Psoas muscle (tissue), 8 donors: Measurements from ENCODE around the gene LEMD1. TPM values are rescaled to one million over a fixed set of nuclear protein-coding genes. Genes with fewer than 3 reads are reported as not detected.
A peak's percentile ranks its signal among the peaks of the same experiment; 100 is the strongest.

Source experiments
- ATAC-seq, 4 donors: fragments of 200-7000 bp; cut with Tn5 transposase; one replicate each; pipeline ENCODE4 v1.9.1; 2020; ENCODE audit warnings: moderate library complexity in 3 of 4, mild to moderate bottlenecking in 2 of 4
- DNase-seq, 2 donors: peaks; one replicate each; pipeline ENCODE4 v3.0.0-alpha.2; 2020
- H3K27ac ChIP-seq: fragments of 200-600 bp; one replicate; pipeline ENCODE4 v1.8.0; 2022
- H3K27me3 ChIP-seq, 3 donors: fragments of 200-600 bp in 1 of 3; one replicate each; pipeline versions ENCODE4 v1.6.1 to v1.8.0; 2013 to 2022; ENCODE audit warnings: low read length in 2 of 3, mild to moderate bottlenecking in 2 of 3, moderate library complexity in 1 of 3; ENCODE audit not compliant: insufficient read depth in 3 of 3
- H3K36me3 ChIP-seq, 2 donors: fragments of 200-600 bp in 1 of 2; one replicate each; pipeline versions ENCODE4 v1.6.1 to v1.8.0; 2013 to 2022; ENCODE audit warnings: low read depth in 1 of 2, mild to moderate bottlenecking in 1 of 2, moderate library complexity in 1 of 2; ENCODE audit not compliant: insufficient read depth in 1 of 2
- H3K4me1 ChIP-seq: fragments of 200-600 bp; one replicate; pipeline ENCODE4 v1.8.0; 2022
- H3K4me3 ChIP-seq: fragments of 200-600 bp; one replicate; pipeline ENCODE4 v1.8.0; 2022; ENCODE audit warnings: mild to moderate bottlenecking
- H3K9me3 ChIP-seq: fragments of 200-600 bp; one replicate; pipeline ENCODE4 v1.8.0; 2022
- WGBS, 3 donors: extraction: QIAGEN DNeasy Blood & Tissue Kit; methylation state at CpG; one replicate each; pipeline versions ENCODE4 v1.1.6 to v1.1.7; 2013; 5-methylcytosine and 5-hydroxymethylcytosine counted together
- intact Hi-C, 2 donors: fragments of 100-400 bp; cut with DNase I; formaldehyde crosslinking; loops; one replicate each; pipeline versions ENCODE4 v1.11.0 to v1.14.2; 2022
- polyA plus RNA-seq, 3 donors: library from polyadenylated mRNA; stranded (reverse); fragments of 200-250 nt; gene quantifications; one replicate each; pipeline ENCODE4 v1.2.3, GENCODE V29; 2013
- total RNA-seq, 4 donors: library from RNA; stranded (reverse); fragmentation: NEBNext Ultra II Directional in 2 of 4; extraction: Animal tissue kit (Norgen Biotek cat#: 25700) in 2 of 4; gene quantifications; one replicate each; pipeline versions ENCODE4 v1.2.1 to v1.2.4, GENCODE V29; 2021 to 2023
- TF ChIP-seq, protein P1 (sequence below): fragments of 200-600 bp; IDR thresholded peaks from one replicate; pipeline ENCODE4 v1.8.0; 2022; ENCODE audit warnings: antibody characterized with exemption
- donor health status: healthy with polysubstance abuse.
- donor health status: DM: no; HTN: no; CAD: no; lungs with moderate emphysema.
- donor health status: Bipolar disorder and iron deficiency.
- donor health status: healthy.
- donor health status: DM: yes; HTN: yes; CAD: no.
- donor health status: DM: no; HTN: no; CAD: no.
- donor health status: DM: no; HTN: no; CAD: no.
- donor health status: DM: yes; HTN: yes; CAD: no.

Gene LEMD1
- total and polyA plus RNA-seq, 7 donors, result not detected

DNA sequence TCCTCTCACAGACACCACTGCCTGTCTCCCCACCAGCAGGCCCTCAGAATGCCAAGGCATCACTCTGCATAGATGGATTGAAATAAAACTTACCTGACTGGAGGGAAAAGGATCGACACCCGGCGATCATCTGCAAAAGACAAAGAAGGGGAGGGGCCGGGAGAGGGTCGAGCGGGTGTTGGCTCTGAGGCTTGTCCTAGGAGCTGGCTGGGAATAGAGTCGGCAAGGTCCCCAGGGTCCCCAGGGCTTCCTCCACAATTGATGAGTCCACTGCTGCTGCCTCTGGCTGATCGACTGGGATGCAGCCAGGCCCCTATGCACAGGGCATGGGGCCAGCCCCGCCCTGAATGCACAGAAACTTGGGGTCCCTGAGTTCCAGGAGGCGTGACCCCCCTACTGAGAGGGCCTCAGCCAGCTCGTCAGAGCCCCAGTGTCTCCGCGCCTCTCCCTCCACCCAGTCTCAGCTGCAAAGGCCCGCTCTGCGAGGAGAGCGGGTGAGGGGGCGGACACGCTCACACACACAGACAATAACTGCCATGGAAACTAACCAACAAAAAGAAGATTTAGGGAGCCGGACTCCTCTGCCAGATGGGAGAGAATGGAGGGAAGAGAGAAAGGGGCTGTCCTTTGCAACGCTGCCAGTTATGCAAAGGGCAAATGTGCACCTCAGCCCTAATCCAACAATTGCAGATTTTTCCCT, 65.3 kb downstream of the LEMD1 start, which contains the start of gene KLHDC8A:
KLHDC8A (minus strand) TSS at position 483 of the 700 bp plus-strand sequence. CDS start 13,318 bp downstream, outside the sequence.
- H3K36me3 ChIP-seq, result no peaks in the 10 kb centered on the region
- TF ChIP-seq, protein P1, sequence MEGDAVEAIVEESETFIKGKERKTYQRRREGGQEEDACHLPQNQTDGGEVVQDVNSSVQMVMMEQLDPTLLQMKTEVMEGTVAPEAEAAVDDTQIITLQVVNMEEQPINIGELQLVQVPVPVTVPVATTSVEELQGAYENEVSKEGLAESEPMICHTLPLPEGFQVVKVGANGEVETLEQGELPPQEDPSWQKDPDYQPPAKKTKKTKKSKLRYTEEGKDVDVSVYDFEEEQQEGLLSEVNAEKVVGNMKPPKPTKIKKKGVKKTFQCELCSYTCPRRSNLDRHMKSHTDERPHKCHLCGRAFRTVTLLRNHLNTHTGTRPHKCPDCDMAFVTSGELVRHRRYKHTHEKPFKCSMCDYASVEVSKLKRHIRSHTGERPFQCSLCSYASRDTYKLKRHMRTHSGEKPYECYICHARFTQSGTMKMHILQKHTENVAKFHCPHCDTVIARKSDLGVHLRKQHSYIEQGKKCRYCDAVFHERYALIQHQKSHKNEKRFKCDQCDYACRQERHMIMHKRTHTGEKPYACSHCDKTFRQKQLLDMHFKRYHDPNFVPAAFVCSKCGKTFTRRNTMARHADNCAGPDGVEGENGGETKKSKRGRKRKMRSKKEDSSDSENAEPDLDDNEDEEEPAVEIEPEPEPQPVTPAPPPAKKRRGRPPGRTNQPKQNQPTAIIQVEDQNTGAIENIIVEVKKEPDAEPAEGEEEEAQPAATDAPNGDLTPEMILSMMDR, result no peak
- peaks cover 0 to 15% (median 0%) of the 10 kb centered on the region in 3 donors for H3K27me3 ChIP-seq
- H3K4me3 ChIP-seq, result no peak within 1 kb of the TSS
- ATAC-seq (no peak), DNase-seq (no peak)
- intact Hi-C loops, result loop anchor here in 1 of 2 donors (5.0 kb wide), 2 partner anchors 126 to 166 kb away; no protein-coding TSS in a partner anchor
- H3K27ac ChIP-seq, result no peak within 1 kb of the TSS
- no peaks in the 10 kb centered on the region for H3K4me1 ChIP-seq
- WGBS, 3 donors, result 41 to 49% (median 42%) methylated on average over 20 of the region's 20 CpGs
- no peaks in the 10 kb centered on the region for H3K9me3 ChIP-seq

DNA sequence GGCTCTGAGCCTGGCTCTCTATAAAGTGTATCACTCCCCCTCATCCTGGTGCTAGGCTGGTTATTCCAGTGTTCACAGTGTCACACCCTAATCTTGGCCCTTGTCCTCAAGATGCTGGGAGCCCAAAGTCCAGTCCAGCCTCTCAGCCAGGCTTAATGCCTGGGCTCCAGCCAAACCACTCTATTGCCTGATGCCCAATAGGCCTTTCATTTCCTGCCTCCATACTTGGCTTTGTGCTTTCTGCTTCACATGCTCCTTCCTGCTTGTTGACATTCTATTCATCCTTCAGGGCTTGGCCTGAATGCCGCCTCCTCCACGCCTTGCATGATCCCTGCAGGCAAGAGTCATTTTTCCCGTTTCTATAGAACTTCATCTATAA, 66.8 kb downstream of the LEMD1 start:
- no peak overlapping the region for H3K27ac ChIP-seq
- DNase-seq (no peak), ATAC-seq (no peak)
- H3K4me1 ChIP-seq, result no peaks in the 10 kb centered on the region
- TF ChIP-seq, protein P1, result no peak
- WGBS, 3 donors, result 88 to 93% (median 91%) methylated on average over 3 of the region's 3 CpGs
- H3K9me3 ChIP-seq, result no peaks in the 10 kb centered on the region
- no peaks in the 10 kb centered on the region for H3K36me3 ChIP-seq
- intact Hi-C loops, result loop anchor here in 1 of 2 donors (5.0 kb wide), 2 partner anchors 127 to 167 kb away; no protein-coding TSS in a partner anchor
- no peak overlapping the region for H3K4me3 ChIP-seq
- peaks cover 0 to 15% (median 0%) of the 10 kb centered on the region in 3 donors for H3K27me3 ChIP-seq

DNA sequence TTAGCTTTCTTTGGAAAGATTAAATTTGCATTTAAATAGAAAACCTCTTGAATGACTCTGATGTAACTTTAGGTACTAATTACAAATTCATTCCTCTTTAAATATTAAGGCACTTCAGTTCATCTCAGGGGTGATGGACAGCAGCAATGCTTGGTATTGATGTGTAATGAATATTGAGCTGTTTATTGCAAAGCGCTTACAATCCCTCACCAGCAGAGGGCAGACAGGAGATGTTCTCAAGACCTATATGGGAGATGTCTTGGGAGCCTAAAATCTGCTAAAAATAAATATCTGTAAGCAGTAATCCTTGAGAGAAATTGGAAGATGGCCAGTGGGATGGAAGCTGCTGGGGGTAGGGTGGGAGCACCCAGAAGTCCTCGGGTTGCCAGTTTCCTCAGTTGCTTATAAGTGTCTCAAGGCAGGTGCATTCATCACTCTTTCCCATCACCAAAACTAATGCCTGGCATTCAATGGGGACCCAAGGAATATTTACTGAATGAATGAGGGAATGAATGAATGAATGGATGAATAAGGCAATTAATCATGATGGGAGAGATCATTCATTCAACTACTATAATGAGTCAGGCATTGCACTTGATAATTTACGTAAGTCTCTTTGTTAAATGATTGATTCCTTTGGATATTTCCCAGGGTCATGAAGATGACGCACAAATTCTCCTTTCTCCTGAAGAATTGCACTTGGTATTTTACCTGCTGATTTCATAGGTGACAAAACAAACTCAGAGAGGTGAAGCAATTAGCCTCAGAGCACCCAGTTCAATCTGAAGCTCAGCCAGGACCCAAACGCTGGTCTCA, 67.4 kb downstream of the LEMD1 start:
- TF ChIP-seq, protein P1, result peak; percentile 88
- ATAC-seq (peak in 3 of 4 donors; percentile 30 to 74 (median 69)), DNase-seq (no peak)
- Histone ChIP-seq H3K4me3 (no peak overlapping the region), H3K9me3 (no peaks in the 10 kb centered on the region), H3K36me3 (no peaks in the 10 kb centered on the region), H3K27ac (no peak overlapping the region), H3K27me3 (peaks cover 0 to 15% (median 0%) of the 10 kb centered on the region in 3 donors), H3K4me1 (no peaks in the 10 kb centered on the region)
- intact Hi-C loops, result loop anchor here (5.0 kb wide), 3 partner anchors 123 to 168 kb away; no protein-coding TSS in a partner anchor
- WGBS, 3 donors, result 41 to 48% (median 43%) methylated on average over 5 of the region's 5 CpGs

DNA sequence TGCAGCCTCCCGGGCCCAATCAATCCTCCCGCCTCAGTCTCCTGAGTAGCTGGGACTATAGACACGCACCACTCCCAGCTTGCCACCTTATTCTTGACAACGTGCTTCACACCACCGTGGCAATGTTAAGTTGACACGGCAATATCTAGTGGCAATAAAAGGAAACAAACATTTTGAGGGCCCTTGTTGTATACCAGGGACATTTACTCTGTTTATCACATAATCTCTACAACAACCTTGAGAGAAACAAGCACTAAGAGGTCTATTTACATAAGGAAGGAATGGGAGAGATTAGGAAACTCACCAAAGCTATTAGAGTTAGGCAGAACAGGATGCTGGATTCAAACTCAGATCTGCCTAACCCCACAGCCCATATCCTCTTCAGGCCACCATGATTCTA, 68.2 kb downstream of the LEMD1 start:
- H3K27me3 ChIP-seq, result peaks cover 0 to 15% (median 0%) of the 10 kb centered on the region in 3 donors
- DNase-seq (no peak), ATAC-seq (no peak)
- TF ChIP-seq, protein P1, result no peak
- no peak overlapping the region for H3K4me3 ChIP-seq
- intact Hi-C loops, result loop anchor here in 1 of 2 donors (5.0 kb wide), 1 partner anchor 124 kb away; no protein-coding TSS in a partner anchor
- no peaks in the 10 kb centered on the region for H3K9me3 ChIP-seq
- H3K4me1 ChIP-seq, result no peaks in the 10 kb centered on the region
- H3K27ac ChIP-seq, result no peak overlapping the region
- 82 to 87% (median 86%) methylated on average over 6 of the region's 6 CpGs for WGBS, 3 donors
- no peaks in the 10 kb centered on the region for H3K36me3 ChIP-seq
